OCI-LY7 (cell line): ENCODE data around the gene ZXDC. TPM values are rescaled to one million over a fixed set of nuclear protein-coding genes. Genes with fewer than 3 reads are reported as not detected.

ENCODE experiments used
- BruUV-seq: library from RNA; stranded (reverse); fragments of 400-500 nt; replicated peaks from 2 replicates; lab custom pipeline; 2021; lab: Mats Ljungman, UMichigan
- CTCF ChIA-PET: fragments of 300-600 bp; sonication (Branson Sonifier 250); formaldehyde crosslinking; loops from one replicate; lab custom pipeline; 2022; ENCODE audit warnings: antibody characterized with exemption; ENCODE audit not compliant: unreplicated experiment; lab: Charles Lee
- POLR2A ChIA-PET: fragments of 300-600 bp; sonication (Branson Sonifier 250); formaldehyde crosslinking; loops from one replicate; lab custom pipeline; 2022; ENCODE audit warnings: antibody characterized with exemption; lab: Charles Lee
- DNase-seq: peaks from one replicate; pipeline ENCODE4 v3.0.0-alpha.2; 2015; ENCODE audit warnings: low spot score
- H2AFZ ChIP-seq: fragments of 200-600 bp; sonication (generic), shearing (Covaris generic); 2 replicates; pipeline ENCODE4 v1.6.1; 2014; ENCODE audit warnings: mild to moderate bottlenecking, antibody characterized with exemption, low read length, moderate library complexity
- H3K27ac ChIP-seq: fragments of 200-600 bp; sonication (generic); 2 replicates; pipeline ENCODE4 v1.5.1; 2014; ENCODE audit warnings: mixed run types, low read depth, mild to moderate bottlenecking, moderate library complexity, low read length, inconsistent platforms; ENCODE audit not compliant: poor library complexity, severe bottlenecking
- H3K36me3 ChIP-seq: fragments of 200-600 bp; sonication (generic); 2 replicates; pipeline ENCODE4 v1.6.1; 2014; ENCODE audit warnings: mild to moderate bottlenecking, antibody characterized with exemption, low read length, moderate library complexity, mixed read lengths; ENCODE audit not compliant: insufficient read depth
- H3K4me1 ChIP-seq: fragments of 200-600 bp; sonication (generic); 2 replicates; pipeline ENCODE4 v1.5.1; 2014; ENCODE audit warnings: mild to moderate bottlenecking, low read length; ENCODE audit not compliant: insufficient read depth, poor library complexity, severe bottlenecking
- H3K4me2 ChIP-seq: fragments of 200-600 bp; sonication (generic); 2 replicates; pipeline ENCODE4 v1.6.1; 2014; ENCODE audit warnings: mild to moderate bottlenecking, low read length
- H3K4me3 ChIP-seq: fragments of 200-600 bp; sonication (generic); 2 replicates; pipeline ENCODE4 v1.5.1; 2014; ENCODE audit warnings: mild to moderate bottlenecking, low read depth, low read length; ENCODE audit not compliant: poor library complexity, severe bottlenecking
- H3K79me2 ChIP-seq: fragments of 200-600 bp; sonication (generic); 2 replicates; pipeline ENCODE4 v1.6.1; 2016; ENCODE audit warnings: low read depth, mild to moderate bottlenecking, low read length, moderate library complexity, mixed read lengths; ENCODE audit not compliant: insufficient read depth
- H3K9me2 ChIP-seq: fragments of 200-600 bp; sonication (generic); 2 replicates; pipeline ENCODE4 v1.6.1; 2016; ENCODE audit warnings: mild to moderate bottlenecking, low read length, mixed read lengths; ENCODE audit not compliant: insufficient read depth
- H3K9me3 ChIP-seq: fragments of 200-600 bp; sonication (generic); 2 replicates; pipeline ENCODE4 v1.6.1; 2014; ENCODE audit warnings: mild to moderate bottlenecking, mixed run types, low read length, mixed read lengths
- H4K20me1 ChIP-seq: fragments of 200-600 bp; sonication (generic); 2 replicates; pipeline ENCODE4 v1.6.1; 2014; ENCODE audit warnings: mild to moderate bottlenecking, antibody characterized with exemption, low read length, moderate library complexity, mixed read lengths; ENCODE audit not compliant: insufficient read depth
- EZH2phosphoT487 ChIP-seq: fragments of 200-600 bp; sonication (generic); IDR thresholded peaks from 2 replicates; pipeline ENCODE4 v1.6.1; 2018; ENCODE audit warnings: low read depth, borderline replicate concordance, mild to moderate bottlenecking, mixed run types, antibody characterized with exemption, low read length, moderate library complexity, mixed read lengths
- intact Hi-C: fragments of 100-400 bp; cut with micrococcal nuclease; formaldehyde crosslinking; loops from one replicate; pipeline ENCODE4 v1.10.0; 2022; ENCODE audit not compliant: unreplicated experiment
- total RNA-seq, 2 experiments: library from RNA; depleted of rRNA in 1 of 2; stranded (reverse); fragments of >200 nt in 1 of 2; shearing (Covaris generic) in 1 of 2; gene quantifications; 2 replicates each; pipeline ENCODE4 v1.2.3, GENCODE V29; 2014 to 2022
- TF ChIP-seq, protein P1 (sequence below): fragments of 200-600 bp; sonication (generic); conservative IDR thresholded peaks from 2 replicates; pipeline ENCODE4 v1.5.1; 2014; ENCODE audit warnings: mild to moderate bottlenecking, antibody characterized with exemption, low read length, moderate library complexity, mixed read lengths

ZXDC gene
- total RNA-seq, 2 experiments from 2014 or later: 32.2 to 34.9 TPM

DNA sequence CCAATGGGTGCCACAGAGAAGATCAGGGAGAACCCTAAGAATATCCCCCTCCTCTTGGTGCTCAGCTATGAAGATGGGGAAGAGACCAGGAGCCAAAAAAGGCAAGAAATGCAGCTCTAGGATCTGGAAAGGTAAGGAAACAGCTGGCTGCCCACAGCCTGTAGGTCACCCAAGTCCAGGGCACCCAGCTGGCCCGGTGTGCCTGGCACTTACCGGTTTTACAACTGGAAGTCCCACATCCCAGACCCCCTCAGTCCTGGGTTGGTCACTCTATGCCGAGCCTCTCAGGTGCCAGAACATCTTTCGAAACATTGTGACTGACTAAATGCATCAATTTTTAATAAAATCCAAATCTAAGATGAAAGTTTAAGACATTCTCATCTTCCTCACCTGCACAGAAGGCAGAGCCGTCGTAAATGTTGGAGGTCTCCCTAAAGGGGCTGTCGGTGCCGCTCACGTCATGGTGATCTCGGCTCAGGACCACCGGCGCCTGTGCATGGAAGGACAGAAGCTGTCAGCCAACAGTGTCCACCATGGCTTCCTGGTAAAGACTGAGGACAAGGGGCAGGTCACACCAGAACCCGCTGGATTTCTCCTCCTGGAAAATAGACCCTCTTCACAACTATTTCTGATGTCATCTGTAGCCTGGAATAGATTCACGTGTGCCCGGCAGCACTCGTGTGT, 13.3 kb upstream of the ZXDC start:
- no peaks in the 10 kb centered on the region for H3K9me2 ChIP-seq
- H3K4me3 ChIP-seq: no peak overlapping the region
- TF ChIP-seq EZH2phosphoT487: no peak
- TF ChIP-seq, protein P1, sequence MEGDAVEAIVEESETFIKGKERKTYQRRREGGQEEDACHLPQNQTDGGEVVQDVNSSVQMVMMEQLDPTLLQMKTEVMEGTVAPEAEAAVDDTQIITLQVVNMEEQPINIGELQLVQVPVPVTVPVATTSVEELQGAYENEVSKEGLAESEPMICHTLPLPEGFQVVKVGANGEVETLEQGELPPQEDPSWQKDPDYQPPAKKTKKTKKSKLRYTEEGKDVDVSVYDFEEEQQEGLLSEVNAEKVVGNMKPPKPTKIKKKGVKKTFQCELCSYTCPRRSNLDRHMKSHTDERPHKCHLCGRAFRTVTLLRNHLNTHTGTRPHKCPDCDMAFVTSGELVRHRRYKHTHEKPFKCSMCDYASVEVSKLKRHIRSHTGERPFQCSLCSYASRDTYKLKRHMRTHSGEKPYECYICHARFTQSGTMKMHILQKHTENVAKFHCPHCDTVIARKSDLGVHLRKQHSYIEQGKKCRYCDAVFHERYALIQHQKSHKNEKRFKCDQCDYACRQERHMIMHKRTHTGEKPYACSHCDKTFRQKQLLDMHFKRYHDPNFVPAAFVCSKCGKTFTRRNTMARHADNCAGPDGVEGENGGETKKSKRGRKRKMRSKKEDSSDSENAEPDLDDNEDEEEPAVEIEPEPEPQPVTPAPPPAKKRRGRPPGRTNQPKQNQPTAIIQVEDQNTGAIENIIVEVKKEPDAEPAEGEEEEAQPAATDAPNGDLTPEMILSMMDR: no peak
- BruUV-seq: no TSS peak
- no peak overlapping the region for H2AFZ ChIP-seq
- intact Hi-C loops: no loop called here
- no peak overlapping the region for H3K27ac ChIP-seq
- H4K20me1 ChIP-seq: no peaks in the 10 kb centered on the region
- POLR2A ChIA-PET: no interaction called here
- no peaks in the 10 kb centered on the region for H3K36me3 ChIP-seq
- H3K4me1 ChIP-seq: peaks cover 22% of the 10 kb centered on the region
- H3K4me2 ChIP-seq: no peak overlapping the region
- CTCF ChIA-PET: interaction anchor here (0.6 kb wide), 1 partner anchor 86 kb away, joined by 3 read pairs; no protein-coding TSS in a partner anchor
- no peak for DNase-seq
- no peaks in the 10 kb centered on the region for H3K79me2 ChIP-seq
- no peaks in the 10 kb centered on the region for H3K9me3 ChIP-seq

DNA sequence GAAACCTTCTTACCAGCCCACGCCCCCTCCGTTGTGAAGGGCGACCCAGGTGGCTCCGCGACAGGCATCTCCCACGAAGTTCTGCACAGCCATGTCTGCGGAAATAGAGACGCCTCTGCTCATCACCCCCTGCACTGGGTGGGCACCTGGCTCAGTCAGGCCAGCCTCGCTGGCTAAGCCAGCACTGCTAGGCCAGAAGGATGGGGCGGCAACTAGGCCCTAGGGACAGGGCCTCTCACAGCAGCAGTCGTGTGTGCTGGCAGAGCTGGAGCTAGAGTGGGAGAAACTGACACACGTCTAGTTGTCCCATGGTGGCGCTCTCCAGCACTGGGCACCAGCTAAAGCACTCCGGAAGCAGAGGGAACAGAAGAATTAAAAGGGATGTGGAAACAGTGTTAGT, 12.5 kb upstream of the ZXDC start:
- Histone ChIP-seq H3K36me3 (no peaks in the 10 kb centered on the region), H3K27ac (no peak overlapping the region), H3K4me2 (no peak overlapping the region), H3K4me3 (no peak overlapping the region), H4K20me1 (no peaks in the 10 kb centered on the region), H3K9me3 (no peaks in the 10 kb centered on the region), H3K9me2 (no peaks in the 10 kb centered on the region), H3K4me1 (peaks cover 15% of the 10 kb centered on the region), H2AFZ (no peak overlapping the region), H3K79me2 (no peaks in the 10 kb centered on the region)
- TF ChIP-seq, protein P1: no peak
- no peak for TF ChIP-seq EZH2phosphoT487
- BruUV-seq: no TSS peak
- intact Hi-C loops: no loop called here
- ChIA-PET POLR2A (no interaction called here), CTCF (interaction anchor here (0.6 kb wide), 1 partner anchor 87 kb away, joined by 3 read pairs; no protein-coding TSS in a partner anchor)
- DNase-seq: no peak

DNA sequence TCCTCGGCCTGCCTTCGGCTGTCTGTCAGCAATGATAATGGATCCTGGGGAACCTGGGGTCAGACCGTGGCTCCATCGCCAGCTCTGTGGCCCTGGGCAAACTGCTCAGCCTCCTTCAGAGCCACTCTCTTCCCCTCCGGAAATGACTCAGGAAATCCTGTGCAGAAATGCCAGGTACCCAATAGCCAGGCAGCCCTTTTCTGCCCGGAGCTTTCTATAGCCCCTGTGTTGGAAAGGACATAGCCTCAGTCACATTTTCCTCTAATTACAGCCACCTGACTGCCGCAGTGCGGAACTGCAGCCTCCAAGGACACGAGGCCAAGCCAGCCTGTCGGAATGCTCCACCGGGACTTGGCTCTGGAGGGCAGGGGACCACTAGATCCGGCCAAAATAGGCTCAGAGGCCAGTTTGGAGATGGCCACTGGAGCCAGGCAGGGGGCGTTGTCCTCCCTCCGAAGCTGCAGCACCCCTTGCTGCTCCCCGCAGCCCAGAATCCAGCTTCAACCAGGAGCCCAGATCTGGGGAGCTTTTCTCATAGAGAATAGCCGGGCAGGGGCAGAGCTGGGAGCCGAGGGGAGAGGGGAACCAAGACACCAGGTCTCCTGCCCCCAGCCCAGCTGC, 11.6 kb upstream of the ZXDC start:
- Histone ChIP-seq H3K4me3 (no peak overlapping the region), H3K9me3 (no peaks in the 10 kb centered on the region), H3K27ac (no peak overlapping the region), H3K36me3 (no peaks in the 10 kb centered on the region), H4K20me1 (no peaks in the 10 kb centered on the region), H2AFZ (no peak overlapping the region), H3K9me2 (no peaks in the 10 kb centered on the region), H3K4me1 (peaks cover 10% of the 10 kb centered on the region), H3K79me2 (no peaks in the 10 kb centered on the region), H3K4me2 (peak overlapping the region; percentile 24; the same call in 1 of the 2 replicates)
- intact Hi-C loops: no loop called here
- no TSS peak for BruUV-seq
- DNase-seq: peak; percentile 11
- TF ChIP-seq EZH2phosphoT487: no peak
- TF ChIP-seq, protein P1: no peak
- POLR2A ChIA-PET: no interaction called here
- CTCF ChIA-PET: no interaction called here
